SKM-1 (cell line): Measurements from ENCODE around the gene LDHB.
"Not testable (repeated sequence)": the region's sequence is repeated elsewhere in the genome, so short reads cannot be mapped to it uniquely, and the experiment has no call there.

ENCODE experiments used
- DNase-seq: peaks from one replicate; lab custom pipeline; 2025; ENCODE audit not compliant: unreplicated experiment; lab: John Stamatoyannopoulos, UW

LDHB gene

GRCh38 chr12:21662122-21662792 is 4.6 kb upstream of the LDHB start:
- no peak for DNase-seq

GRCh38 chr12:21661396-21662093 is 3.9 kb upstream of the LDHB start:
- DNase-seq, result not testable (repeated sequence)

- DNase-seq, result no peak
These were observed 1.7 kb upstream of the LDHB start for GRCh38 chr12:21659383-21659782.

GRCh38 chr12:21656905-21657325 is 727 bp downstream of the LDHB start:
- DNase-seq, result no peak

GRCh38 chr12:21655591-21655990 is 2.1 kb downstream of the LDHB start:
- no peak for DNase-seq

GRCh38 chr12:21651821-21652220 is 5.8 kb downstream of the LDHB start:
- no peak for DNase-seq

- DNase-seq, result no peak
These were observed 6.6 kb downstream of the LDHB start for GRCh38 chr12:21650997-21651396.

- no peak for DNase-seq
These were observed 8.6 kb downstream of the LDHB start for GRCh38 chr12:21649034-21649433.

GRCh38 chr12:21648378-21648777 is 9.3 kb downstream of the LDHB start:
- no peak for DNase-seq

- DNase-seq, result no peak
These were observed 10.5 kb downstream of the LDHB start for GRCh38 chr12:21647179-21647578.

- DNase-seq, result not testable (repeated sequence)
These were observed 12.6 kb downstream of the LDHB start for GRCh38 chr12:21645041-21645500.

- no peak for DNase-seq
These were observed 13.1 kb downstream of the LDHB start for GRCh38 chr12:21644516-21644915.

GRCh38 chr12:21643758-21644157 is 13.9 kb downstream of the LDHB start:
- no peak for DNase-seq

- no peak for DNase-seq
These were observed 14.8 kb downstream of the LDHB start for GRCh38 chr12:21642707-21643389.

- no peak for DNase-seq
These were observed 19.4 kb downstream of the LDHB start for GRCh38 chr12:21638054-21638891.

- DNase-seq, result no peak
These were observed 23.4 kb downstream of the LDHB start for GRCh38 chr12:21634245-21634644.

GRCh38 chr12:21631367-21631766 is 26.3 kb downstream of the LDHB start:
- no peak for DNase-seq

GRCh38 chr12:21627924-21628323 is 29.7 kb downstream of the LDHB start:
- DNase-seq, result no peak

GRCh38 chr12:21618566-21618965 is 39.1 kb downstream of the LDHB start:
- no peak for DNase-seq

- no peak for DNase-seq
These were observed 40.6 kb downstream of the LDHB start for GRCh38 chr12:21617030-21617429.

GRCh38 chr12:21615431-21615830 is 42.2 kb downstream of the LDHB start:
- no peak for DNase-seq
